ENCODE measurements around the gene PTX4. TPM values are rescaled to one million over a fixed set of nuclear protein-coding genes. Genes with fewer than 3 reads are reported as not detected.

Gene PTX4
- total and polyA plus RNA-seq, 2 experiments from 2014 or later: not detected

DNA sequence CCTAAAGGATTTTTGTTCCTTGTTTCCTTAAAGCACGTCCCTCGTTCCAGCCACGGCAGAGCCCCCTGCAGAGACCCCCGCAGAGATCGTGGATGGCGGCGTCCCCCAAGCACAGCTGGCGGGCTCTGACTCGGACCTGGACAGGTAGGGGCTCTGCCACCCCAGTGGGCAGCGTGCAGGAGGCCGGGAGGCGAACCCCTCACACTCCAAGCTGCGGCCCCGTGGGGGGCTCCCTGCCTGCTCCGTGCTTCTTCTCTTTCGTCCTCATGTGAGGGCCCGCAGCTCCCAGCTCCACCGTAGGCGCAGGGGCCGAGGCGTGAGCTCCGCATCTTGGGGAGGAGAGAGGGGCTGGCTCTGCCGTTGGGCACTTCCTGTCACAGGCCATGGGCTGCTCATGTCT lies 12.9 kb upstream of the PTX4 start:
- Histone ChIP-seq H3K4me2 (no peak overlapping the region), H3K4me1 (ENCODE audit: insufficient read depth) (no peaks in the 10 kb centered on the region), H4K20me1 (replicated peaks; ENCODE audit: insufficient read depth) (0 out of 2 replicates have a peak, but pooled peaks cover 4% of the 10 kb centered on the region), H3K79me2 (replicated peaks; ENCODE audit: insufficient read depth) (no peaks in the 10 kb centered on the region), H3F3A (replicated peaks; ENCODE audit: low read depth) (no peaks in the 10 kb centered on the region), H3K36me3 (ENCODE audit: insufficient read depth) (peaks cover 12% of the 10 kb centered on the region), H3K4me3 (no peak overlapping the region), H3K27me3 (ENCODE audit: insufficient read depth) (no peaks in the 10 kb centered on the region), H3K27ac (ENCODE audit: low read depth) (no peak overlapping the region), H2AFZ (no peak overlapping the region), H3K9me2 (ENCODE audit: insufficient read depth) (no peaks in the 10 kb centered on the region)
- Mint-ChIP-seq H3K27ac (no peak overlapping the region), H3K27me3 (ENCODE audit: insufficient read depth, low read depth, poor library complexity) (peaks cover 5% of the 10 kb centered on the region), H3K9me3 (no peaks in the 10 kb centered on the region), H3K4me3 (no peak overlapping the region), H3K36me3 (ENCODE audit: low read depth) (peaks cover 37% of the 10 kb centered on the region), H3K4me1 (no peaks in the 10 kb centered on the region)
- no peak for ATAC-seq
- no peak for TF ChIP-seq CTCF (conservative IDR thresholded peaks at IDR 0.05; ENCODE audit: low read depth in 2 of 2)
- TF ChIP-seq ZNF114 (CRISPR knock-in tag; IDR thresholded peaks at IDR 0.05): no peak
- no peak for TF ChIP-seq STAT1 (IDR thresholded peaks at IDR 0.05; ENCODE audit: unreplicated experiment)
- TF ChIP-seq JUNB (IDR thresholded peaks at IDR 0.05; ENCODE audit: unreplicated experiment): no peak
- TF ChIP-seq NANOG (IDR thresholded peaks at IDR 0.05; ENCODE audit: borderline replicate concordance): no peak
- DNase-seq (ENCODE audit: low spot score): no peak

- Histone ChIP-seq H3K27me3 (ENCODE audit: insufficient read depth) (no peaks in the 10 kb centered on the region), H3K4me3 (no peak overlapping the region), H3F3A (replicated peaks; ENCODE audit: low read depth) (no peaks in the 10 kb centered on the region), H3K4me1 (ENCODE audit: insufficient read depth) (no peaks in the 10 kb centered on the region), H3K27ac (ENCODE audit: low read depth) (no peak overlapping the region), H3K36me3 (ENCODE audit: insufficient read depth) (peaks cover 12% of the 10 kb centered on the region), H3K79me2 (replicated peaks; ENCODE audit: insufficient read depth) (no peaks in the 10 kb centered on the region), H3K4me2 (no peak overlapping the region), H3K9me2 (ENCODE audit: insufficient read depth) (no peaks in the 10 kb centered on the region), H4K20me1 (replicated peaks; ENCODE audit: insufficient read depth) (no peaks in the 10 kb centered on the region), H2AFZ (no peak overlapping the region)
- Mint-ChIP-seq H3K9me3 (no peaks in the 10 kb centered on the region), H3K4me3 (no peak overlapping the region), H3K27ac (no peak overlapping the region), H3K27me3 (ENCODE audit: insufficient read depth, low read depth, poor library complexity) (peaks cover 6% of the 10 kb centered on the region), H3K4me1 (no peaks in the 10 kb centered on the region), H3K36me3 (ENCODE audit: low read depth) (peaks cover 36% of the 10 kb centered on the region)
- ATAC-seq: no peak
- no peak for DNase-seq (ENCODE audit: low spot score)
- TF ChIP-seq REST (IDR thresholded peaks at IDR 0.05; ENCODE audit: unreplicated experiment): no peak
- no peak for TF ChIP-seq ZNF114 (CRISPR knock-in tag; IDR thresholded peaks at IDR 0.05)
- TF ChIP-seq JUNB (IDR thresholded peaks at IDR 0.05; ENCODE audit: unreplicated experiment): no peak
- TF ChIP-seq CREB1 (CRISPR knock-in tag; IDR thresholded peaks at IDR 0.05; ENCODE audit: low read depth): no peak
- TF ChIP-seq EZH2phosphoT487 (IDR thresholded peaks at IDR 0.05; ENCODE audit: unreplicated experiment): no peak
- no peak for TF ChIP-seq ZNF331 (CRISPR knock-in tag; IDR thresholded peaks at IDR 0.05; ENCODE audit: low read depth)
- TF ChIP-seq NANOG (IDR thresholded peaks at IDR 0.05; ENCODE audit: borderline replicate concordance): no peak
- TF ChIP-seq STAT1 (IDR thresholded peaks at IDR 0.05; ENCODE audit: unreplicated experiment): no peak
Measured at GRCh38 chr16:1500465-1501150, 11.9 kb upstream of the PTX4 start.
